NAMALWA (cell line): Measurements from ENCODE around the gene KAZN.

ENCODE experiments used
- DNase-seq: peaks from one replicate; pipeline ENCODE4 v3.0.0-alpha.2; 2015; ENCODE audit warnings: low spot score

KAZN gene

DNA sequence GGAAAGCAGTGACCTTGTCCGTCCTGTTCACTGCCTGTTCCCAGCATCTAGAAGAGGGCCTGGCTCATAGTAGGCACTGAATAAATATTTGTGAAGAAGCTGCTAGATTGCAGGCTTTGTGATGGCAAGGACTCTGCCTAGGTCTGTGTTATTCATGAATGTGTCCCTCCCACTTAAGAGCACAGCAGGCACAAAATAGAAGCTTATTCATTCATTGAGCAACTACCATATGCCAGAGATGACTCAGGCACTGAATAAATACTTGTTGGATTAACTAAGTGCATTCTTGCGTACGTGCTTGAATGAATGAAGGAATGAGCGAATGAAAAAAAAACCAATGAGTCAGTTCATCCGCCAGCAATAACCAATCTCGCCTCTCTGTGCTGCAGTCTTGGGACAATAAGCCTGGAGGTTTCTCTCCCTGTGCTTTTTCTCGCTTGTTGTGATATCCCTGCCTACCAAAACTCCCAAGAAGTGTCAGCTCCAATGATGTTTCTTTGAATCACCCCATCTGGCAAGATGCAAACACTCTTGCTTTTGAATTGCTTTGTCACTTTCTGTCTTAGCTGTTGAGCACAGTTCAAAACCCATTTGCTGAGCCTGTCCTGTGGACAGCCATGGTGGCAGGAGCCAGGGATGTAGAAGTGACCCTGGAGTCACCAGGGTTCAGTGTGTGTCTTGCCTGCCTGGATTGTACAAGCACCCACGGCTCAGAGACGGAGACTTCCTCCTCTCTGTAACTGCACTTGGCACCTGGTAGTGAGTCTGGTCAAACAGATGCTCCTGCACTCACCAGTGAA lies 143.9 kb downstream of the KAZN start:
- DNase-seq, result no peak

DNA sequence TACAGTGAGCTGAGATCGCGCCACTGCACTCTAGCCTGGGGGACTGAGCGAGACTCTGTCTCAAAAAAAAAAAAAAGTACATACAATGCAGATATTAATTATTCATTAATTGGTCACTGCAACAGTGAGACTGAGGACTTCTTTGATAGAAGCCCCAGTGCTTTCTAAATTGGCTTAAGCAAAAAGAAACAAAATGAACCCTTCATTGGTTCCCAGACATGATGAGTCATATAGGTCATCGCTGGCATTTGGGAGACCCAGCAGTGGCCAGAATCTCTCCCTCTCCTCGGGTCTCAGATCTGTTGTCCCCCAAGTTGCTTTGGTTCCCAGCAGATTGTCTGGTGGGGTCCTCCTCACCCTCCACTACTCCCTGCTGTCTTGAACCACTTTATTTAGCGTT lies 144.9 kb downstream of the KAZN start:
- DNase-seq, result no peak

- DNase-seq, result no peak
Observed at GRCh38 chr1:14745001-14745720, 146.7 kb downstream of the KAZN start.

- no peak for DNase-seq
Observed at GRCh38 chr1:14745789-14746188, 147.3 kb downstream of the KAZN start.

DNA sequence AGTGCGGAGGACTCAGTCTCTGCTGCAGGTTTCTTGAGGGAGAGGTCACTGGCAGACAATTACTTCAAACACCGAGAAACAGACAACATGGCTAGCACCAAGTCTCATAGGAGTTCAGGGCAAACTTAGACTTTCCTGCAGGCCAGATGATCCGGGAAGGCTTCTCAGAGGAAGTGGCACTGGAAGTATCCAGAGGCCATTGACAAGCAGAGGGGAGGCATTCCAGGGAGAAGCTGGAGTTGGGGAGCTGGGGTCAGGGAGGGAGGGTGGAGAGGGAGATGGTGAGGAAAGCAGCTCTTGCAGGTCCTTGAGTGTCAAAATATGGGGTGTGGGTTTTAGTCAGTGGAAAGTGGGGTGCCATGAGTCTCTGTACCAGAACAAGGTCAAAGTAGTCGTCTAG lies 147.9 kb downstream of the KAZN start:
- DNase-seq, result no peak

DNA sequence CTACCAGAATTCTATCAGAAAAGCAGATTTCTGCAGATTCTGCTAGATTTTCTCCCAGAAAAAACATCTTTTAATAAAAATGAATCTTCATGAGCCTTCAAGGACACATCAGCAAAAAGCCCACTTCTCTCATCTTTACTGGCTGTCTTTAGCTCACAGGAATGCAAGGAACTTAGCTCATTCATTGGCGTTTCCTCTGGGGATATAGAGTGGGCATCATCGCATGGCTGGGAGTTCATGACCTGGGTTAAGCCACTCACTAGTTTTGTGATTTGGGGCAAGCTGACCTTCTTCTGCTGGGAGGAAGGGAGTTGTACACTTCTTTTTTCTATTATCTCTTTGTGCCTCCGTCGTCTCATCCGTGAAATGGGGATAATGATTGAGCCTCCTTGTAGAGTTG lies 149.7 kb downstream of the KAZN start:
- no peak for DNase-seq

DNA sequence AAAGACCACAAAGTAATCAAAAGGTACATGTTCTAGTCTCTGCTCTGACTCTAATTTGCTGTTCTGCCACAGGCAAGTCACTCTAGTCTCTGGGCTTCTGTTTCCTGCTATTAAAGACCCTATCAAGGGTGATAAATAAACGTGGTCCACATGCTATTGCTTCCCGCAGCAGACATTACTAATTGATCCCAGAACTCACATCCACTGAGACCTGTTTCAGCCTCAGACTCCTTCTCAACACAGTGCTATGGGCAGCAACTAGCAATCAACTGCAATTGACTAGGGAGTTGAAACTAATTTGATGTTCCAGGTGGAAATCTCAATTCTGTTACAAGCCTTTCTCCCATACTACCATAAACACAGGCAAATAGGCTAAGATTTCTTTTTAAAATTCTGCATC lies 150.5 kb downstream of the KAZN start:
- DNase-seq, result no peak

DNA sequence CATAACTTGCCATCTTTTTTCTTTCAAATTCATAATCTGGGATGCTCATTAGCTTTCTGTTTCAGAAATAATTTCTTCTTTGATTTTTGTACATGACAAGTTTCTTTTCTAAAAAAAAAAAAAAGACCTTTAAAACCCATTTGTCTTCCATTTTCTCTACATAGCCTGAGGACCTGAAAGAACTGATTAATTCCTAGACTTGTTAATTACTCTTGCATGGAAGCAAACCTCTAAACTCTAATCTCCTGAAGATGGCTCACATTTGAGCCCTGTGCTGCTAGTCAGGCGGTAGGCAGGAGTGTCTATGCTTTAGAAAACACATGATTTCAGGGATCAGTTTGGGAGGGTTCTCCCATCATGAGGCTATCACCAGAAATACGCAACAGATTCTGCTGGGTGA lies 152.0 kb downstream of the KAZN start:
- no peak for DNase-seq

GRCh38 chr1:14755518-14756252 lies 157.2 kb downstream of the KAZN start:
- DNase-seq, result peak; percentile 42

GRCh38 chr1:14756589-14757285 lies 158.3 kb downstream of the KAZN start:
- DNase-seq, result no peak

GRCh38 chr1:14757286-14757625 lies 158.8 kb downstream of the KAZN start:
- DNase-seq, result no peak

- DNase-seq, result no peak
Observed at GRCh38 chr1:14759042-14759818, 160.7 kb downstream of the KAZN start.

GRCh38 chr1:14759843-14760242 lies 161.4 kb downstream of the KAZN start:
- no peak for DNase-seq

GRCh38 chr1:14760780-14761179 lies 162.3 kb downstream of the KAZN start:
- no peak for DNase-seq

DNA sequence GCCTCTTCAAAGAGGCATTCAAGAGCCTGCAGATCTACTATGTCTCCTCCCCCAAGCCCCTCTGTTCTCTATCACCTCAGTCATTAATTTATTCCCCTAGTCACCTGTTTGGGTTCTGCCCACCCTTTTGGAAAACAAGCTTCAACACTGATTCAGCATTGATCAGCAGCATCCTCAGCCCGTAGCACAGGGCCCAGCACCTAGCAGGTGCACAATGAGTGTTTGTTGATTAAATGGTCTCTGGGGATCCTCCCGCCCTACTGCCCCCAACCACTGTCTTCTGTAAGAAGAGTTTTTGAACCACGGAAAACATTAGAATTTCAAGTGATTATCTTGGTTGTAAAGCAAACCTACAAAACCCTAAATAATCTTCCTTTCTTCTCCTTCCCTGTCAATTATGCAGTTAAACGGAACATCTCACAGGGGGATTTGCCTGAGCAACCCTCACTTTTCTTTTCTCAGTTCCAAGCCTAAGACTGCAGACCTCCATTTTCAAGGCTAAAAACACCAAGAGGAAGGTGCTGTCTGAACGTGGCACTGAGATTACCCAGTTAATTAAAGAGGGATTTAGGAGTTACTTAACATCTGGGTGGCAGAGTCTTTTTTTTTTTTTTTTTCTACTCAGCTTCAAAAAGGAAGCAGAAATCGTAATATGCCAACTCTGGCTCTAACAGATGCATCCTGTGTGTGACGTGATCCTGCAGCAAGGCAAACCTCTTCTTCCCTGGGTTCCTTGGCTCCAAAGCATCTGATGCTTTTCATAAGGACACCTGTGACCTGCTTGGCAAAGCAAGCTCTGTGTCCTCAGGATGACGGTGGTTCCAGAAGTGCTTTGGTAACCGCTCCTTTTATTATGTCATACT lies 163.0 kb downstream of the KAZN start:
- DNase-seq, result no peak

- no peak for DNase-seq
Observed at GRCh38 chr1:14763977-14764376, 165.5 kb downstream of the KAZN start.

DNA sequence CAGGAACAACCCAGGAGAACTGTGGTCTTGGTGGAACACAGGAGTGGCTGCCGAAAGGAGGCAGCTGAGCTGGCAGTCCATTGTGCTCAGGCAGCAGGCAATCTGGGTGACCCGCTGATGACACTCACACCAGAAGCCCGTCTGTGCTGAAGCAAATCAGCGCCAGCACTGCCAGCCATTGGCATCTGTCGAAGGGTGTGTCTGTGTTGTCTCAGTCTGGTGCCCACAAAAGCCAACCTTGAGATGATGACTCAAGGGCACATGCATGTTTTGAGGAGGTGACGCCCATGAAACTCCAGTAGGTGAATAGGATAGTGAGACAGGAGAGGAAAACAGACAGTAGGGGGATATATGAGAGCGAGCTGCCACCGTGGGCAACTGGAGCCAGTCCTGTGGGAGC lies 167.3 kb downstream of the KAZN start:
- DNase-seq, result no peak

GRCh38 chr1:14767075-14767474 lies 168.6 kb downstream of the KAZN start:
- DNase-seq, result no peak

GRCh38 chr1:14768582-14769304 lies 170.3 kb downstream of the KAZN start:
- DNase-seq, result no peak
